Lung (tissue), 12 donors: Measurements from ENCODE around the gene KRTAP10-10. TPM values are rescaled to one million over a fixed set of nuclear protein-coding genes. Genes with fewer than 3 reads are reported as not detected.

Experiments used
- ATAC-seq: fragments of 200-7000 bp; cut with Tn5 transposase; one replicate; pipeline ENCODE4 v1.9.1; 2020; ENCODE audit warnings: moderate number of reproducible peaks; ENCODE audit not compliant: insufficient read depth, low FRiP score
- DNase-seq, 3 donors: peaks; one replicate each; pipeline ENCODE4 v3.0.0-alpha.2; 2013 to 2017
- H3K27ac ChIP-seq, 2 donors: one replicate each; pipeline ENCODE4 v1.5.1; 2013; ENCODE audit warnings: mild to moderate bottlenecking in 2 of 2, moderate library complexity in 2 of 2, control low read depth in 1 of 2, inconsistent platforms in 1 of 2, low read depth in 1 of 2, low read length in 1 of 2
- H3K27me3 ChIP-seq, 3 donors: one replicate each; pipeline ENCODE4 v1.5.1; 2013; ENCODE audit warnings: low read length in 2 of 3; ENCODE audit not compliant: control insufficient read depth in 3 of 3, insufficient read depth in 3 of 3
- H3K36me3 ChIP-seq, 4 donors: one replicate each; pipeline ENCODE4 v1.5.1; 2013; ENCODE audit warnings: low read length in 4 of 4, mild to moderate bottlenecking in 1 of 4, moderate library complexity in 1 of 4; ENCODE audit not compliant: control insufficient read depth in 4 of 4, insufficient read depth in 4 of 4
- H3K4me1 ChIP-seq, 5 donors: one replicate each; pipeline ENCODE4 v1.5.1; 2013; ENCODE audit warnings: low read length in 5 of 5, mild to moderate bottlenecking in 2 of 5, moderate library complexity in 1 of 5; ENCODE audit not compliant: control insufficient read depth in 5 of 5, insufficient read depth in 5 of 5
- H3K4me3 ChIP-seq: one replicate; pipeline ENCODE4 v1.5.1; 2013; ENCODE audit warnings: mild to moderate bottlenecking, control low read depth, moderate library complexity
- H3K9ac ChIP-seq, 2 donors: one replicate each; pipeline ENCODE4 v1.5.1; 2013; ENCODE audit warnings: low read length in 2 of 2, control low read depth in 1 of 2; ENCODE audit not compliant: insufficient read depth in 1 of 2
- H3K9me3 ChIP-seq, 4 donors: one replicate each; pipeline ENCODE4 v1.5.1; 2013; ENCODE audit warnings: low read length in 3 of 4, mild to moderate bottlenecking in 1 of 4, moderate library complexity in 1 of 4; ENCODE audit not compliant: control insufficient read depth in 4 of 4, insufficient read depth in 3 of 4
- CTCF ChIP-seq: IDR thresholded peaks from 2 replicates; pipeline ENCODE4 v1.5.1; 2012; ENCODE audit warnings: mild to moderate bottlenecking; ENCODE audit errors: control extremely low read depth, extremely low read depth
- WGBS, 2 donors: extraction: QIAGEN DNeasy Blood & Tissue Kit; methylation state at CpG; one replicate each; pipeline ENCODE4 v1.1.7; 2013; 5-methylcytosine and 5-hydroxymethylcytosine counted together
- polyA plus RNA-seq, 2 donors: library from polyadenylated mRNA; stranded (reverse); fragments of 200-250 nt; gene quantifications; one replicate each; pipeline ENCODE4 v1.2.1, GENCODE V29; 2013
- total RNA-seq, 2 donors: library from RNA; depleted of rRNA in 1 of 2; stranded (reverse); fragments of >200 nt in 1 of 2; gene quantifications; one replicate each; pipeline ENCODE4 v1.2.1, GENCODE V29; 2014 to 2021
- donor health status: control.
- donor health status: control.
- donor health status: Bipolar disorder and iron deficiency.
- donor health status: healthy.
- donor health status: DM: yes; HTN: yes; CAD: no.

KRTAP10-10 gene
- total and polyA plus RNA-seq, 4 donors, result not detected

- TF ChIP-seq CTCF, result no peak
- no peak overlapping the region for H3K9ac ChIP-seq
- ATAC-seq, result no peak
- H3K36me3 ChIP-seq, result no peaks in the 10 kb centered on the region
- DNase-seq, result peak in 1 of 3 donors; percentile 44
- H3K27ac ChIP-seq, result no peak overlapping the region
- H3K9me3 ChIP-seq, result peaks cover 0 to 11% (median 10%) of the 10 kb centered on the region in 4 donors
- H3K4me1 ChIP-seq, result peaks cover 0 to 2% (median 0%) of the 10 kb centered on the region in 5 donors
- no peak overlapping the region for H3K4me3 ChIP-seq
- WGBS, 2 donors, result 73 to 81% methylated on average over 18 of the region's 18 CpGs
- no peaks in the 10 kb centered on the region for H3K27me3 ChIP-seq
Measured at GRCh38 chr21:44628707-44629391, 8.3 kb upstream of the KRTAP10-10 start.

GRCh38 chr21:44630440-44630839 lies 6.7 kb upstream of the KRTAP10-10 start:
- no peak for TF ChIP-seq CTCF
- ATAC-seq (no peak), DNase-seq (no peak)
- H3K9me3 ChIP-seq, result peaks cover 0 to 9% (median 6%) of the 10 kb centered on the region in 4 donors
- H3K9ac ChIP-seq, result no peak overlapping the region
- peaks cover 0 to 2% (median 0%) of the 10 kb centered on the region in 5 donors for H3K4me1 ChIP-seq
- WGBS, 2 donors, result 39 to 53% methylated on average over 2 of the region's 2 CpGs
- no peak overlapping the region for H3K27ac ChIP-seq
- H3K36me3 ChIP-seq, result no peaks in the 10 kb centered on the region
- H3K27me3 ChIP-seq, result peaks cover 0 to 3% (median 0%) of the 10 kb centered on the region in 3 donors
- no peak overlapping the region for H3K4me3 ChIP-seq

GRCh38 chr21:44632067-44632466 lies 5.1 kb upstream of the KRTAP10-10 start:
- Histone ChIP-seq H3K9me3 (peaks cover 0 to 9% (median 6%) of the 10 kb centered on the region in 4 donors), H3K36me3 (no peaks in the 10 kb centered on the region), H3K27me3 (peaks cover 0 to 3% (median 0%) of the 10 kb centered on the region in 3 donors), H3K4me3 (no peak overlapping the region), H3K4me1 (peaks cover 0 to 2% (median 0%) of the 10 kb centered on the region in 5 donors), H3K9ac (no peak overlapping the region), H3K27ac (no peak overlapping the region)
- WGBS, 2 donors, result 84 to 95% methylated on average over 1 of the region's 1 CpG
- no peak for TF ChIP-seq CTCF
- DNase-seq (no peak), ATAC-seq (no peak)
